Peyer's patch (tissue), 4 donors: ENCODE results near the gene NDC80. TPM values are rescaled to one million over a fixed set of nuclear protein-coding genes. Genes with fewer than 3 reads are reported as not detected.

Experiments used
- DNase-seq, 3 donors: peaks; one replicate each; pipeline ENCODE4 v3.0.0-alpha.2; 2017 to 2019
- H3K27ac ChIP-seq, 4 donors: fragments of 200-600 bp; sonication (generic); one replicate each; pipeline ENCODE4 v1.5.1; 2016 to 2019
- H3K27me3 ChIP-seq, 2 donors: fragments of 200-600 bp; sonication (generic); one replicate each; pipeline ENCODE4 v1.5.1; 2019
- H3K36me3 ChIP-seq, 3 donors: fragments of 200-600 bp; sonication (generic); one replicate each; pipeline ENCODE4 v1.5.1; 2016 to 2019
- H3K4me1 ChIP-seq, 4 donors: fragments of 200-600 bp; sonication (generic); one replicate each; pipeline ENCODE4 v1.5.1; 2016 to 2019
- H3K4me3 ChIP-seq, 4 donors: fragments of 200-600 bp; sonication (generic); 1 replicate in 3 of 4; 2 replicates in 1 of 4; pipeline ENCODE4 v1.5.1; 2016 to 2019; ENCODE audit warnings: mild to moderate bottlenecking in 1 of 4
- H3K9me3 ChIP-seq, 4 donors: fragments of 200-600 bp; sonication (generic); one replicate each; pipeline ENCODE4 v1.5.1; 2016 to 2019; ENCODE audit warnings: mild to moderate bottlenecking in 1 of 4
- POLR2A ChIP-seq, 2 donors: fragments of 450-650 bp; IDR thresholded peaks; one replicate each; pipeline ENCODE4 v1.5.1; 2017; ENCODE audit warnings: antibody characterized with exemption in 2 of 2, mild to moderate bottlenecking in 2 of 2, moderate library complexity in 2 of 2
- total RNA-seq, 4 donors: library from RNA; depleted of rRNA; stranded (reverse); fragments of >200 nt; gene quantifications; one replicate each; pipeline ENCODE4 v1.1.0, GENCODE V29; 2016
- TF ChIP-seq, protein P1 (sequence below), 6 experiments: fragments of 450-650 bp in 4 of 6; fragments of 200-600 bp in 2 of 6; sonication (generic) in 1 of 6; IDR thresholded peaks; one replicate each; pipeline ENCODE4 v1.5.1; 2017 to 2019; ENCODE audit warnings: antibody characterized with exemption in 6 of 6, mild to moderate bottlenecking in 3 of 6, moderate library complexity in 1 of 6

Gene NDC80
- total RNA-seq, 4 donors from 2014 or later = 0.54 to 5.0 (median 2.6) TPM

DNA sequence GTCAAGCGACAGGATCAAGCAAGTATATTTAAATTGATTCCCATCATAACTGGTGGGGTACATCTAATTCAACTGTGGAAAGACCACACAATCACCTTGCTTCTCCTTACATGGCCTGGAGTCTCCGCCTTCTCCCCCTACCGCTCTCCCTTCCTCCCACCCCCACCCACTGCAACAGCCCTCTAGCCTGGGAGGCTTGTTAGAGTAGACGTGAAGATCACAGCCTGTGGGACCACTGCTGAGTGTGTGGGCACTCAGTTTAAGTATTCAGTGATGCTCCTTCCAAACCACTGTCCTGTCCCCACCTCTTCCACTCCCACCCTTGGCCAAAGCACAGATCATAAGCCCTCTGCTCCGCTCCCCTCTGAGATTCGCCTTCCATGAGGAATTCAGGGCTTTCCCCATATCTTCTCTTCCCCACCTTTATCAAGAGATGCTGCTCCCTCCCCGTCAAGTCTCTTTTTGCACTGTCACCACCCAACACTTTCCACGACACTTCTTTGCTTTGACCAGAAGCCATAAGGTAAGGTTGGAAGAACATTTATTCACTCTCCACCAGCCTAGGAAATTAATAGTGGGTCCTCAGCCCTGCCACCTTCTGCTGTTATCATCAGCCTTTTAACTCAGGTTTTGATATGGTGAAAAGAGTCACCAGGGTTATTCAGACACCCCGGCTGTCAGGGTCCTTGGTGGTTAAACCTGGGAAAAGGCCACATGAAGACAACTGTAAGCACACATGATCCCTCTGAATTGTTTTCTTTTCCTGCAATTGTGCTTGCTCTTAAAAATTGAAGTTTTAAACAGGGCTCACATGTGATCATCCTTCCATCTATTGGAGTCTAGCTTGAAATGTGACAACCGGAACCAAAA, 1.8 kb upstream of the NDC80 start:
- no peak for DNase-seq
- no peak overlapping the region for H3K27ac ChIP-seq
- TF ChIP-seq, protein P1, sequence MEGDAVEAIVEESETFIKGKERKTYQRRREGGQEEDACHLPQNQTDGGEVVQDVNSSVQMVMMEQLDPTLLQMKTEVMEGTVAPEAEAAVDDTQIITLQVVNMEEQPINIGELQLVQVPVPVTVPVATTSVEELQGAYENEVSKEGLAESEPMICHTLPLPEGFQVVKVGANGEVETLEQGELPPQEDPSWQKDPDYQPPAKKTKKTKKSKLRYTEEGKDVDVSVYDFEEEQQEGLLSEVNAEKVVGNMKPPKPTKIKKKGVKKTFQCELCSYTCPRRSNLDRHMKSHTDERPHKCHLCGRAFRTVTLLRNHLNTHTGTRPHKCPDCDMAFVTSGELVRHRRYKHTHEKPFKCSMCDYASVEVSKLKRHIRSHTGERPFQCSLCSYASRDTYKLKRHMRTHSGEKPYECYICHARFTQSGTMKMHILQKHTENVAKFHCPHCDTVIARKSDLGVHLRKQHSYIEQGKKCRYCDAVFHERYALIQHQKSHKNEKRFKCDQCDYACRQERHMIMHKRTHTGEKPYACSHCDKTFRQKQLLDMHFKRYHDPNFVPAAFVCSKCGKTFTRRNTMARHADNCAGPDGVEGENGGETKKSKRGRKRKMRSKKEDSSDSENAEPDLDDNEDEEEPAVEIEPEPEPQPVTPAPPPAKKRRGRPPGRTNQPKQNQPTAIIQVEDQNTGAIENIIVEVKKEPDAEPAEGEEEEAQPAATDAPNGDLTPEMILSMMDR (IDR thresholded peaks at IDR 0.05) = no peak
- TF ChIP-seq POLR2A (IDR thresholded peaks at IDR 0.05) = no peak
- H3K4me3 ChIP-seq = peak overlapping the region in 1 of 4 donors; percentile 84
- no peaks in the 10 kb centered on the region for H3K9me3 ChIP-seq
- peaks cover 0 to 36% (median 0%) of the 10 kb centered on the region in 4 donors for H3K4me1 ChIP-seq
- no peaks in the 10 kb centered on the region for H3K27me3 ChIP-seq
- no peaks in the 10 kb centered on the region for H3K36me3 ChIP-seq

DNA sequence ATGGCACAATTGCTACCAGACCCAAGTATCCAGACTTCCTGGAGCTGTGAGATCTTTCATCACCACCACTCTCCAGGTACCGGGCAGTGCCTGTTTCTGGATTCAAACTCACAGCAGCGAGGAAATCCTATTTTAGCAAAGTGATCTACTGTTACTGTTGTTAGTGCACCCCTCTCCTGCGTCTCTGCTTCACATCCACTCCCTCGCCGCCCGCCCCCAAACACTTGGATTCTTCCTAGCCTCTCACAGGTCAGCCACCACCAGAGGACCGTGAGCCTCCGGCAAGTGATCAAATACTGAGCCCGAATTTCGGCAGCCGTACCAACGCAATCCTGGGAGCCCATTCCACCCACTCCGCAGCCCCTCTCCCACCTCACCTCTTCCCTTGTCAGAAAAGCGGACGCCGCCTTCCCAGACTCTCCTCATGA, 571 bp upstream of the NDC80 start:
- DNase-seq = peak; percentile 72 to 85 (median 77)
- H3K27ac ChIP-seq = peak overlapping the region; percentile 87 to 97 (median 94)
- peaks cover 0 to 32% (median 0%) of the 10 kb centered on the region in 4 donors for H3K4me1 ChIP-seq
- no peaks in the 10 kb centered on the region for H3K27me3 ChIP-seq
- H3K36me3 ChIP-seq = no peaks in the 10 kb centered on the region
- no peaks in the 10 kb centered on the region for H3K9me3 ChIP-seq
- H3K4me3 ChIP-seq = peak overlapping the region; percentile 56 to 84 (median 65)
- TF ChIP-seq, protein P1 (IDR thresholded peaks at IDR 0.05) = peak in 3 of 6 experiments; percentile 14 to 34 (median 32)
- TF ChIP-seq POLR2A (IDR thresholded peaks at IDR 0.05) = no peak

DNA sequence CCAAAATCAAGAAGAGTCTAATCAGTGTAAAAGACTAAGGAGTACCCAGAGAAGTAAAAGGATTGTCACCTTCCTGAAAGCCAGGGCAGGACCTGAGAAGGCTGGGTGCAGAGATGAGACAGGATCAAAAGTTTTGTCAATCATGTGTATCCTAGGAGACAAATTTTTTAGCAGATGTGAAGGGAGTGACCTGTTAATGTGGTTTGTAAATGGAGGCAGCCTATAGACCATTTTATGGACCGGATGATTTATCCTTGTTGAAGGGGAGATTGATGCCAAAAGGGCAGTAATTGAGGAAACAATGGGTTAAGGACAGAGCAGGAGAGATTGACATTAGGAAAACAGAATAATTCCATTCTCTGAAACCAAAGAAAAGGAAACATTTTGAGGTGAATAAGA, 813 bp downstream of the NDC80 start:
- H3K27ac ChIP-seq = peak overlapping the region in 1 of 4 donors; percentile 97
- no peaks in the 10 kb centered on the region for H3K36me3 ChIP-seq
- TF ChIP-seq, protein P1 (IDR thresholded peaks at IDR 0.05) = no peak
- no peak for DNase-seq
- H3K4me1 ChIP-seq = peaks cover 0 to 32% (median 0%) of the 10 kb centered on the region in 4 donors
- H3K9me3 ChIP-seq = no peaks in the 10 kb centered on the region
- peak overlapping the region in 3 of 4 donors; percentile 56 to 84 (median 72) for H3K4me3 ChIP-seq
- no peaks in the 10 kb centered on the region for H3K27me3 ChIP-seq

DNA sequence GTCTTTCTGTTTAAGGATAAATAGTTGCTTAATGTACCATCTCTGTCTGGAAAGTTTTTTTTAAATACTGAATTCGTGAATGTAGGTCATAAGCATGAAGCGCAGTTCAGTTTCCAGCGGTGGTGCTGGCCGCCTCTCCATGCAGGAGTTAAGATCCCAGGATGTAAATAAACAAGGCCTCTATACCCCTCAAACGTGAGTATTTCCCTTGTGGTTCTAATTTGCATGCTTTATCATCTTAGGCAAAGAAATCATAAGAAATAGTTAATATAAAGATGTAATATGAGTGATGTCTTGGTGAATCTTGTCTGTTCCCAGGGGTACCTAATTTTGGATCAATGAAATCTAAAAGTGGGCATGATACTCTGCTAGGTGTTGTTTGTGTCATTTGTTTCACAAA, 1.5 kb downstream of the NDC80 start:
- Histone ChIP-seq H3K4me1 (peaks cover 0 to 32% (median 0%) of the 10 kb centered on the region in 4 donors), H3K9me3 (no peaks in the 10 kb centered on the region), H3K27ac (peak overlapping the region in 1 of 4 donors; percentile 7), H3K27me3 (no peaks in the 10 kb centered on the region), H3K36me3 (no peaks in the 10 kb centered on the region), H3K4me3 (no peak overlapping the region)
- no peak for DNase-seq
- no peak for TF ChIP-seq POLR2A (IDR thresholded peaks at IDR 0.05)
- TF ChIP-seq, protein P1 (IDR thresholded peaks at IDR 0.05) = no peak

DNA sequence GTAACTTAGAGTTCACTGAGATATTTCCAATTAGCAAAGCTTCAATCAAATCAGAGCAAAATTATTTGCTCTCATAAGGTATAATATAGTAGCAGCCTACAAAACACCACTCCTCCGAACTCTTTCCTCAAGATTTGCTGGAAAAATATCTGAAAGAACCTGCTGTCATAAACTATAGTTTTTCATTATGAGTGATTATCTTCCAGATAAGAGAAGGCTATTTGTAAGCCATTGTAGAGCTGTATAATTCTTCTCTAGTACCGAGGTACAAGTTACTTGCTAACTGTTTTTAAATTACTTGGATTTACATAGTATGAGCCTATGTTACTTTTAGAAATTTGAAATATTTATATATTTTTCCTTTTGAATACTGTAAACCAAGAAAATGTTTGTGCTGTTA, 2.1 kb downstream of the NDC80 start:
- Histone ChIP-seq H3K27ac (no peak overlapping the region), H3K36me3 (no peaks in the 10 kb centered on the region), H3K27me3 (no peaks in the 10 kb centered on the region), H3K9me3 (no peaks in the 10 kb centered on the region), H3K4me3 (no peak overlapping the region), H3K4me1 (peaks cover 0 to 32% (median 0%) of the 10 kb centered on the region in 4 donors)
- no peak for DNase-seq
- no peak for TF ChIP-seq POLR2A (IDR thresholded peaks at IDR 0.05)
- TF ChIP-seq, protein P1 (IDR thresholded peaks at IDR 0.05) = no peak
